Brain microvascular endothelial cell (primary cell): ENCODE results near the gene ARX.

Source experiments
- DNase-seq: peaks from one replicate; pipeline ENCODE4 v3.0.0-alpha.2; 2020
- H3K27ac ChIP-seq: fragments of 250-450 bp; sonication (Bioruptor Pico); 2 replicates; pipeline ENCODE4 v1.5.1; 2020; ENCODE audit warnings: mild to moderate bottlenecking, moderate library complexity
- H3K27me3 ChIP-seq: fragments of 250-450 bp; sonication (Bioruptor Pico); replicated peaks from 2 replicates; pipeline ENCODE4 v1.5.1; 2020; ENCODE audit warnings: mild to moderate bottlenecking
- H3K36me3 ChIP-seq: fragments of 250-450 bp; sonication (Bioruptor Pico); replicated peaks from 2 replicates; pipeline ENCODE4 v1.5.1; 2020; ENCODE audit warnings: mild to moderate bottlenecking
- H3K4me3 ChIP-seq: 2 replicates; pipeline ENCODE4 v1.5.1; 2011; ENCODE audit warnings: low read depth, mild to moderate bottlenecking, control low read depth, low read length, moderate library complexity
- in situ Hi-C: cut with HindIII; loops from 2 replicates; pipeline ENCODE4 v1.10.0; 2017; ENCODE audit warnings: low sequenced_read_pairs, low pct_ligation_motif_present
- TF ChIP-seq, protein P1 (sequence below): IDR thresholded peaks from 2 replicates; pipeline ENCODE4 v1.5.1; 2011; ENCODE audit warnings: low read depth, mild to moderate bottlenecking, moderate library complexity, low read length, control low read depth, inconsistent platforms; ENCODE audit errors: missing control alignments

Gene ARX

DNA sequence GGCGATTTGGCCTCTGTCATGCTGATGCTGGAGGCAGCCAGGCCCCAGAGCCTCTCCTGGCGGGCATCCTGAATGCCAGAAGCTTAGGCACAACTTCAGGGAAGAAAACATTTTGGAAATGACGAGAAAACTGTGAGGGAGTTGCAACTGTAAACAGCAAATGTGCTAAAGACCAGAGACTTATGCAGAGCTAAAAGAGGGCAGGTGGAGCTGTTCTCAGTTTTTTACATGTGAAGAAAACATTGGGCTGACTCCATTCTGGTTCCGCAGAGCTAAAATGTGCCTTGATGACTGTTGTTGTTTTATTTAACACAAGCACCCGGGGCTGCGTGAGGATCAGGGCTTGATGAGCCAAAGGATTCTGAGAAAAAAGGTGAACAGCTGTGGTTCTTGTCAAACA lies 10.8 kb upstream of the ARX start:
- no peak for DNase-seq
- H3K4me3 ChIP-seq, result no peak overlapping the region
- TF ChIP-seq, protein P1, sequence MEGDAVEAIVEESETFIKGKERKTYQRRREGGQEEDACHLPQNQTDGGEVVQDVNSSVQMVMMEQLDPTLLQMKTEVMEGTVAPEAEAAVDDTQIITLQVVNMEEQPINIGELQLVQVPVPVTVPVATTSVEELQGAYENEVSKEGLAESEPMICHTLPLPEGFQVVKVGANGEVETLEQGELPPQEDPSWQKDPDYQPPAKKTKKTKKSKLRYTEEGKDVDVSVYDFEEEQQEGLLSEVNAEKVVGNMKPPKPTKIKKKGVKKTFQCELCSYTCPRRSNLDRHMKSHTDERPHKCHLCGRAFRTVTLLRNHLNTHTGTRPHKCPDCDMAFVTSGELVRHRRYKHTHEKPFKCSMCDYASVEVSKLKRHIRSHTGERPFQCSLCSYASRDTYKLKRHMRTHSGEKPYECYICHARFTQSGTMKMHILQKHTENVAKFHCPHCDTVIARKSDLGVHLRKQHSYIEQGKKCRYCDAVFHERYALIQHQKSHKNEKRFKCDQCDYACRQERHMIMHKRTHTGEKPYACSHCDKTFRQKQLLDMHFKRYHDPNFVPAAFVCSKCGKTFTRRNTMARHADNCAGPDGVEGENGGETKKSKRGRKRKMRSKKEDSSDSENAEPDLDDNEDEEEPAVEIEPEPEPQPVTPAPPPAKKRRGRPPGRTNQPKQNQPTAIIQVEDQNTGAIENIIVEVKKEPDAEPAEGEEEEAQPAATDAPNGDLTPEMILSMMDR, result no peak
- in situ Hi-C loops, result no loop called here
- peaks cover 5% of the 10 kb centered on the region for H3K27me3 ChIP-seq
- H3K36me3 ChIP-seq, result no peaks in the 10 kb centered on the region
- H3K27ac ChIP-seq, result no peak overlapping the region

DNA sequence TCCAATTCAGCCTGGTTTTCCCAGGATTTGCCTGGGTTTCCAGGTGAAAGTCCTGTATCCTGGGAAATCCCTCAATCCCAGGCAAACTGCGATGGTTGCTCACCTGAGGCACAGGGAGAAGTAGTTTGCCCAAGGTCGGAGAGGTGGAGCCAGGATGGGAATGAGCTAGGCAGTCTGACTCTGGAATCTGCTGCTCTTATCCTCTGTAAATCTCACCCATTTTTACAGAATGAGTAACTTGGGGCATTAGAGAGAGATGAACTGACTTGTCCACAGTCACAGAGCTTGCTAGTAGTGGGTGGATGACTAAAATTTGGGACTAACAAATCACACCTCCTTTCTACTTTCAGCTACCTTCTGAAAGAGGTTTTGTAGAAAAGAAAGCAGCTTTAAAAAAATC lies 9.8 kb upstream of the ARX start:
- H3K27me3 ChIP-seq, result peaks cover 12% of the 10 kb centered on the region
- in situ Hi-C loops, result no loop called here

DNA sequence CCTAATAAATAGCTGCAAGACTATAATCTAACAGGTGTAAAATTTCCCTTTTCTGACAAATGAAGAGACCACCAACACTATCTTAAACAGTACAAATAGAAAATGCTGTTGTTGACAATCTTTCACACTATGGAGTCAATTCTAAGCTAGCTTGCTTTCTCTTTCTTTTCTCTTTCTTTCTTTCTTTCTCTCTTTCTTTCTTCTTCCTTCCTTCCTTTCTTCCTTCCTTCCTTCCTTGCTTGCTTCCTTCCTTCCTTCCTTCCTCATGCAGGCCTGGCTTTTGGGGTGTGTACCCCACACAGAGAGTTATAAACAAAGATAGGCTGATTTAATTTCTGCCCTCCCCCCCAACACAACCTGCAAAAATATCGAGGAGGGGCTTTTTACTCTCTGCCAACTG lies 8.1 kb upstream of the ARX start:
- Histone ChIP-seq H3K36me3 (no peaks in the 10 kb centered on the region), H3K4me3 (no peak overlapping the region), H3K27ac (no peak overlapping the region), H3K27me3 (peaks cover 22% of the 10 kb centered on the region)
- no peak for DNase-seq
- TF ChIP-seq, protein P1, result no peak
- in situ Hi-C loops, result no loop called here

More for the DNA sequence above, 9.8 kb upstream of the ARX start:
- H3K27ac ChIP-seq, result no peak overlapping the region
- no peak for DNase-seq
- TF ChIP-seq, protein P1, result no peak
- no peak overlapping the region for H3K4me3 ChIP-seq
- no peaks in the 10 kb centered on the region for H3K36me3 ChIP-seq

DNA sequence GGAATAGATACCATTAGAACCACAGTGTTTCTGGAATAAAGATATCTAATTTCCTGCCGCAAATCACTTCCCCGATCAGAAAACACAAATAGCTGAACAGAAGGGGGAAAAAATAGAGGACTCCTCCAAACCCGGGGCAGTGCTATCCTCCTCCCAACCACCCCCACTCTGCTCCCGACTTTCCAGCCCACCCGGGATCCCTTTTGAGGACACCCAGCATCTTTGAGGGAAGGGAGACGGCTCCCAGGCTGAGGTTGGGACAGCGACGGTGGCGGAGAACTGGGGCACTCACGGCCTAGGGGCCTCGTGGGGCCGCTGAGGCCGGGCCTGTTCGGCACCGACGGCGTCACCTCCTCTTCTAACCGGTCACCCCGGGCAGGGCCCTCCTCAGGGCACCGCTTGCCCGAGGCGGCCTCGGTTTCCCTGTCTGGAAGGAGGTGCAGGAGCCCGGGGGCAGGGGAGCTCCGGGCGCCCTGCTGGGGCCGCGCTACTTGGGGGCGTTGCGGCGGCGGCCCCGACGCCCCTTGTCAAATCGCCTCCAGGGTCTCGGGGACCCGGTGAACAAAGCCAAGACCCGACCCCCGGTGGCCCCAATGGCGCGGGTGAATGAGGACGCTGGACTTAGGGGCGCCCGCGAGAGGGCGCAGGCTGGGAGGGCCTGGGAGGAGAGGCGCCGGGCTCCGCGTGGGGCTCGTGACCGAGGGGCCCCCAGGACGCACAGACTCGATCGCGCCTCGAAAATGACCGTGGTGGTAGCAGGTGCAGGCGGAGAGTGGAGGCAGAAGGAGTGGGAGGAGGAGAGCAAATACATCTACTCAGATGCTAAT lies 6.9 kb upstream of the ARX start:
- TF ChIP-seq, protein P1, result peak; percentile 30
- Histone ChIP-seq H3K27ac (no peak overlapping the region), H3K4me3 (no peak overlapping the region), H3K36me3 (no peaks in the 10 kb centered on the region), H3K27me3 (peaks cover 27% of the 10 kb centered on the region)
- DNase-seq, result no peak
- in situ Hi-C loops, result no loop called here

DNA sequence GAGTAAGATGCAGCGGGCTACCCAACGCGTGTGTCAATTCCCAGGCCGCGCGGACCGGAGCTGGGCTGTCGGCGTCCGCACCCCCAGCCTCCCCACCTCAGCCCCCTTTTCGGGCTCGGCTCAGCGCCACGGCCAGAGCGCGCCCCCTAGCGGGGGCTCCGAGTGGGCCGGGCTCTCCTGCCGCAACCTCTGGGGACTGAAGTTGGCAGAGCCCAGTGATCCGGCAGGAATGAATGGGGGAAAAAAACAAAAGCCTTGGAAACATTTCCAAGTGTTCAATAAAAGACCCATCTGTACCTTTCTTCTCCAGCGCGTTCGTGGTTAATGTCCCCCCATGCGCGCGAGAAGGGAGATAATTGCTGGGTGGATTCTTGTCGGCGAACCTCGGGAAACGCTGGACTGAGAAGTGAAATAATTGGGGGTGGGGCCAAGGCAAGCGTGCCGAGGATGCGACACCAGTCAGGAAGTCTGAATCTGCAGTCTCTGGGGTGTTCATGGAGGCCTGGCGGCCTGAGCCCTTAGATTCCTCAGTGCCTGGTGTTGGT lies 5.2 kb upstream of the ARX start:
- H3K36me3 ChIP-seq, result no peaks in the 10 kb centered on the region
- no peak overlapping the region for H3K27ac ChIP-seq
- peaks cover 31% of the 10 kb centered on the region for H3K27me3 ChIP-seq
- H3K4me3 ChIP-seq, result no peak overlapping the region
- no peak for DNase-seq
- TF ChIP-seq, protein P1, result peak; percentile 67
- in situ Hi-C loops, result no loop called here
